Thyroid gland (tissue), 4 donors: Measurements from ENCODE around the gene CDH16.

Experiments
- CTCF ChIP-seq, 6 experiments: fragments of 200-600 bp in 3 of 6; fragments of 450-650 bp in 3 of 6; sonication (generic) in 3 of 6; IDR thresholded peaks; one replicate each; pipeline ENCODE4 v1.5.1; 2016 to 2019; ENCODE audit warnings: antibody characterized with exemption in 6 of 6, mild to moderate bottlenecking in 2 of 6, inconsistent platforms in 1 of 6, moderate library complexity in 1 of 6
- POLR2A ChIP-seq, 2 donors: fragments of 450-650 bp; IDR thresholded peaks; one replicate each; pipeline ENCODE4 v1.6.1; 2017; ENCODE audit warnings: antibody characterized with exemption in 2 of 2, mild to moderate bottlenecking in 2 of 2, moderate library complexity in 1 of 2

GRCh38 chr16:66949472-66949871 is 30.8 kb upstream of the CDH16 start:
- no peak for TF ChIP-seq CTCF (IDR thresholded peaks at IDR 0.05)
- TF ChIP-seq POLR2A (IDR thresholded peaks at IDR 0.05), result no peak
